DMS153 (cell line): ENCODE results near the gene HERC6.
"Not testable (repeated sequence)": the region's sequence is repeated elsewhere in the genome, so short reads cannot be mapped to it uniquely, and the experiment has no call there.

Experiments used
- DNase-seq: peaks from one replicate; lab custom pipeline; 2025; lab: John Stamatoyannopoulos, UW

The HERC6 gene

GRCh38 chr4:88447371-88448095, 68.9 kb downstream of the HERC6 start:
- no peak for DNase-seq

GRCh38 chr4:88448211-88448765, 69.6 kb downstream of the HERC6 start:
- DNase-seq, result not testable (repeated sequence)

DNA sequence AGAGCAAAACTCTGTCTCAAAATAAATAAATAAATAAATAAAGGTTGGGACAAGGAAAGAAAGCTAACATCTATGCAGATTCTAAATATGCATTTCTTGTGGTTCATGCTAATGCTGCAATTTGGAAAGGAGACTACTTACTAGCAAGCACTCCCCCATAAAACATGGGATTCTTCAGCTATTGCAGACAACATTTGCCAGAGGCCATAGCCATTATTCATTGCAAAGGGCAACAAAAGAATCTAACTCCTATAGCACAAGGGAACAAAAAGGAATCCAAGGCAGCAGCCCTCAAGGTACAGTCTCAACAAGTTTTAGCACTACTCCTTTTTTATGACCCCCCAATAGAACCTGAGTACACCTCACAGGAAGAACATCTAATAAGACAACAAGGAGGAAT, 70.2 kb downstream of the HERC6 start:
- no peak for DNase-seq

GRCh38 chr4:88449290-88449689, 70.6 kb downstream of the HERC6 start:
- DNase-seq, result no peak

- no peak for DNase-seq
Observed at GRCh38 chr4:88451205-88451604, 72.6 kb downstream of the HERC6 start.

DNA sequence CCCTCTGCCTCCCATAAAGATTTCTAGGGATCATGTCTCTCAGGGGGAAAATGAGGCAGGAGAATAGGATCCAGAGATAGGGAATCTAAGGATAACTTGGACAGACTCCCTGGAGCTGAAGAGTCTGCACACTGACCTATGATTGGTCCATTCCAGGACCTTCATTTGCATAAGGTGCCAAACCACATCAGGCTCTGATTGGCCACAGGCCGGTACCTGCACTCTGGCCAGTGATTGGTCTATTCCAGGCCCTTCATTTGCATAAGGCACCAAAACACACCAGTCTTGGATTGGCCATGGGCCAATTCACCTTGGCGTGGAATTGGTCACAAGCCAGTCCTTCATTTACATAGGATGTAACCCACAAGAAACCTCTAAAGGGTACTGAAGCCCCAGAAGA, 74.3 kb downstream of the HERC6 start:
- no peak for DNase-seq

DNA sequence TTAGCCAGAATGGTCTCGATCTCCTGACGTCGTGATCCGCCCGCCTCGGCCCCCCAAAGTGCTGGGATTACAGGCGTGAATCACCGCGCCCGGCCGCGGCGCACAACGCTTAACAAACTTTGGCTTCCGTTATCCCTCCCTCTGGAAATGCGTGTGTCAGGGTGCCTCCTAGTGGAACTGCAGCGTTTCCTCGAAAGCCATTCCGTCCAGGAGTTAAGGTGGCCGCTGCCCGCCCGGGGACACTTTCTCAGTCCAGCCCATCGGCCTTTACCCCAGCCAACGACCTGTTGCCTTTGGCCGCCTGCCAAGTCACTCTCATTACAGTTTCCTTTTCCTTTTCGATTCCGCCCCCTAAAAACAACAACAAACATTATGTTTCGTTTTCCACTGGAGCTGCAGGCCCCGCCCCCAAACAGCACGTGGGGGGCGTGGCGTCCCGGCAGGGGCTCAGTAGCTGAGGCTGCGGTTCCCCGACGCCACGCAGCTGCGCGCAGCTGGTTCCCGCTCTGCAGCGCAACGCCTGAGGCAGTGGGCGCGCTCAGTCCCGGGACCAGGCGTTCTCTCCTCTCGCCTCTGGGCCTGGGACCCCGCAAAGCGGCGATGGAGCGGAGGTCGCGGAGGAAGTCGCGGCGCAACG, 78.1 kb downstream of the HERC6 start, which contains the start of gene HERC5:
Gene HERC5, plus strand, starts transcription at position 450 of the 637 bp plus-strand sequence. Its CDS starts 151 bp downstream, at position 601.
- DNase-seq, result peak; percentile 32

DNA sequence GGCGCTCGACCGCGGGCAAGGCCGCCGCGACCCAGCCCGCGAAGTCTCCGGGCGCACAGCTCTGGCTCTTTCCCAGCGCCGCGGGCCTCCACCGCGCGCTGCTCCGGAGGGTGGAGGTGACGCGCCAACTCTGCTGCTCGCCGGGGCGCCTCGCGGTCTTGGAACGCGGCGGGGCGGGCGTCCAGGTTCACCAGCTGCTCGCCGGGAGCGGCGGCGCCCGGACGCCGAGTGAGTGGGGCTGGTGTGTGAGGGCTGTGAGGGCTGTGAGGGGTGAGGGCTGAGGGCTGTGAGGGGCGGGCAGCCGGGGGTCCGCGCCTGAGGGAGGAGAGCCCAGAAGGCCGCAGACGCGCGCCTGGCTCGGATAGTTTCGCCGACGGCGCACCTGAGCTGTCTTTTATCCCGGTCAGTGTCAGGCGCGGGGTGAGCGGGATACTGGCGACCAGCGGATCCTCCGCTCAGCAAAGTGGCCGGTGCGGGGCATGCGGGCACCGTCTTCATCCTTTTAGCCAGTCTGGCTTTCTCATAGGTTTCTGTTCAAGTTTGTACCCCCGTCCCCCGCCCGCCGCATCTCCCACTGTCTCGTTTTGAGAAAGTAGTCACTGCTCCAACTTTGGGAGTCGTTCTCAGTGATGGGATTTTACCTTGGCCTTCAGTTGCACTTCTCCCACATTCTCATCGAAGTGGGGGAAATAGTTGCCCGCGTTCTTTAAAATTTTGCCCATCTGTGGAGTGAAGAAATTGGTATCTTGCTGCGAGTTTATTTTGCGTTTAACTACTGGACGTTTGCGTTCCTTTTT, 78.9 kb downstream of the HERC6 start:
- no peak for DNase-seq

- DNase-seq, result no peak
Observed at GRCh38 chr4:88458104-88458740, 79.6 kb downstream of the HERC6 start.

GRCh38 chr4:88465653-88466192, 87.1 kb downstream of the HERC6 start:
- no peak for DNase-seq

GRCh38 chr4:88467392-88467791, 88.7 kb downstream of the HERC6 start:
- DNase-seq, result no peak

DNA sequence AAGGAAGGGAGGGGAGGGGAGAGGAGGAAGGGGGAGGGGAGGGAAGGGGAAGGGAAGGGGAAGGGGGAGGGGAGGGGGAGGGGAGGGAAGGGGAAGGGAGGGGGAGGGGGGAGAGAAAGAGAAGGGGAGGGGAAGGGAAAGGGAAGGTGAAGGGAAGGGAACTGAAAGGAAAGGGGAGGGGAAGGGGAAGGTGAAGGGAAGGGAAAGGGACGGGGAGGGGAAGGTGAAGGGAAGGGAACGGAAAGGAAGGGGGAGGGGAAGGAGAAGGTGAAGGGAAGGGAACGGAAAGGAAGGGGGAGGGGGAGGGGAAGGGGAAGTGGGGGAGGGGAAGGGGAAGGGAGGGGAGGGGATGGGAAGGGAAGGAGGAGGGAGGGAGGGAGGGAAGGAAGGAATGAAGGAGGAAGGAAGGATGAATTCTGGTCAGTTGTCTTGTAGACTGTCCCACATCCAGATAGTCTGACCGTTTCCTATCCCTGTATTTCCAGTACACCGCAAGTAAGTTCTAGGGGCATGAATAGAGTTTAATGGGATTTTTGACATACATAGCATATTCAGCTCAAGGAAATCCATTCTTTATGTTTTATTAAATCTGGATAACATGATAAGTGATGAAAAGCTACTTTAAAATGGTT, 98.7 kb downstream of the HERC6 start:
- DNase-seq, result no peak

DNA sequence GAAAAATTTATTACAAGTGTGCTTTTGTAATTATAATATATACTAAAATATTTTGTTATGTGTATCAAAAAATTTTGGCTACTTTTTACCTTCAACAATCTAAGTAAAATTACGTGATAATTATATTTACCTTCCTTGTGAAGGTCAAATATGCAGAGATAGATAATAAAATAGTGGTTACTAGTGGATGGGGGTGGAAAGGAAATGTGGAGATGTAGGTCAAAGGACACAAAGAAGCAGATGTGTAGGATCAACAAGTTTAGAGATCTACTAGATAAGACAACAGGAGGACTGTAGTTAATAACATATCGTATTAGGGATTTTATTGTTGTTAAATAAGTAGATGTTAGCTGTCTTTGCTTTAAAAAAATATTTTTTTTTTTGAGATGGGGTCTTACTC, 99.6 kb downstream of the HERC6 start:
- no peak for DNase-seq

- DNase-seq, result no peak
Observed at GRCh38 chr4:88481537-88481936, 102.9 kb downstream of the HERC6 start.

GRCh38 chr4:88489100-88489761, 110.6 kb downstream of the HERC6 start:
- DNase-seq, result no peak
